Measurements from ENCODE around the gene DYNC2I2. TPM values are rescaled to one million over a fixed set of nuclear protein-coding genes. Genes with fewer than 3 reads are reported as not detected.

DYNC2I2 gene
- total RNA-seq (2021) (57.5 to 71.1 TPM (median 64.5 TPM) in 3 replicates), Bru-seq, nascent RNA (percentile 52 among the genes with signal in this experiment)
- long read RNA-seq, experiment 1, transcript WDR34-201 (9 exons, 1,755 nt), result major isoform, 202 of 277 reads
- long read RNA-seq, experiment 1, partial matches to known transcripts, result 12 of 277 reads
- long read RNA-seq, experiment 1, other reads (novel, unspliced or antisense), result 63 of 277 reads
- long read RNA-seq, experiment 2, transcript WDR34-201 (9 exons, 1,755 nt), result major isoform, 40 of 67 reads
- long read RNA-seq, experiment 2, partial matches to known transcripts, result 13 of 67 reads
- long read RNA-seq, experiment 2, other reads (novel, unspliced or antisense), result 14 of 67 reads
- long read RNA-seq, experiment 3, transcript WDR34-201 (9 exons, 1,755 nt), result major isoform, 78 of 99 reads
- long read RNA-seq, experiment 3, partial matches to known transcripts, result 0 of 99 reads
- long read RNA-seq, experiment 3, other reads (novel, unspliced or antisense), result 21 of 99 reads

DNA sequence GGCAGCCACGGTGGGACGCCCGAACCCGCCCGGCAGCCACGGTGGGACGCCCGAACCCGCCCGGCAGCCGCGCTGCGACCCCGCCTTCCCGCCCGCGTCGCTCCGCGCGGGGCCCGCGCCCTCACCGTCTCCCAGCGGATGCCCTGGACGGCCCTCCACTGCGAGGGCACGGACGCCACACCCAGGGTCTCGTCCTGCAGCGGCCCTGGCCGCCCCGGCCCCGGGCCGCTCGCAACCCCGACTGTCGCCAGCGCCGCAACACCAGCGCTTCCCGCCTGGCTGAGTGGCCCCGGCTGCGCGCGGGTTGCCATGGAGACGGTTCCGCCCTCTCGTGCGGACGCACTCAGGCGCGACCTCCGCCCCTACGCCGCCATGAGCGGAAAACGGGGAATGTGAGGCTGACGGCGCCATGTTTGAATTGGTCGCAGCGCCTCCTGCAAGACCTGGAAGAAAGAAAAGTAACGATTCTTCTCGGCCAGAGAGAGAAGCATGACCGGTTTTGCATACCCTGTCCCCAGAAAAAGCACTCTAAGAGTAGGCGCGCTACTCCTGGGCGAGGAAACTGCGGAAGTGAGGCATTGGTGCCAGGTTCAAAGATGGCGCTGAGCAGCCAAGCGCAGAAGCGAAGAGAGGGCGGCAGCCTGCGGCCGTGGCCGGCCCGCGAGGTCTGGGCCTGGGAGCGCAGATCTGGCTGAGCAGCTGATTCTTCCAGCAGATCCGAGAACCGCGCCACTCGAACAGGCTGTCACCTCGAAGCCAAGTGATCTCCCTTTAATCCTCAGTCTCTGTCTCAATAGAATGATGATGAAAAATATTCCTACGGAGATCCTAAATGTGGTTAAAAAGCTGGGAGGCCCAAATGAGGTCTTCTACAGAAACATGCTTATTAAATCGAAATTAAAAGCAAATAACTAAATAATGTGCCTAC lies at the start of gene DYNC2I2:
Gene DYNC2I2 (minus strand): TSS at position 432 of the 928 bp plus-strand sequence. CDS start 121 bp downstream, at position 311.
- H3K27me3 Mint-ChIP-seq (ENCODE audit: low read depth), result no peaks in the 10 kb centered on the region
- CTCF ChIA-PET, result interaction anchor here (0.6 to 1.5 kb wide), 4 partner anchors 21 to 161 kb away, joined by 3 to 6 read pairs (median 4); partner anchors contain the start of gene ENDOG
- DNase-seq (ENCODE audit: low spot score) (peak; percentile 97), ATAC-seq (peak; percentile 94)
- H3K27ac Mint-ChIP-seq, result peak within 1 kb of the TSS; percentile 100
- H3K36me3 Mint-ChIP-seq, result no peaks in the 10 kb centered on the region
- peak within 1 kb of the TSS; percentile 88 for H3K4me3 Mint-ChIP-seq
- no peaks in the 10 kb centered on the region for H3K9me3 Mint-ChIP-seq
- POLR2A ChIA-PET, result no interaction called here
- peaks cover 3% of the 10 kb centered on the region; the same call in 1 of the 2 replicates for H3K4me1 Mint-ChIP-seq
- TF ChIP-seq MYBL2 (CRISPR knock-in tag; IDR thresholded peaks at IDR 0.05) (no peak), NFYB (CRISPR knock-in tag; conservative IDR thresholded peaks at IDR 0.05; ENCODE audit: low read depth) (0 out of 2 replicates have a peak, but pooled peaks have one; percentile 3), RELA (CRISPR knock-in tag; IDR thresholded peaks at IDR 0.05; ENCODE audit: borderline replicate concordance) (no peak), ARID4B (CRISPR knock-in tag; IDR thresholded peaks at IDR 0.05; ENCODE audit: borderline replicate concordance) (no peak; the same call in 1 of the 2 replicates), NFATC4 (CRISPR knock-in tag; IDR thresholded peaks at IDR 0.05) (no peak), PRRX2 (CRISPR knock-in tag; IDR thresholded peaks at IDR 0.05) (no peak), CBFB (CRISPR knock-in tag; IDR thresholded peaks at IDR 0.05; ENCODE audit: low read depth) (no peak), ZBTB43 (CRISPR knock-in tag; IDR thresholded peaks at IDR 0.05) (no peak), KAT7 (CRISPR knock-in tag; IDR thresholded peaks at IDR 0.05; ENCODE audit: borderline replicate concordance) (no peak), ZBTB21 (CRISPR knock-in tag; IDR thresholded peaks at IDR 0.05; ENCODE audit: borderline replicate concordance) (no peak), NR2C2 (CRISPR knock-in tag; IDR thresholded peaks at IDR 0.05) (peak; percentile 72), GRHL2 (CRISPR knock-in tag; IDR thresholded peaks at IDR 0.05; ENCODE audit: insufficient replicate concordance, severe bottlenecking) (no peak), TCF7 (CRISPR knock-in tag; IDR thresholded peaks at IDR 0.05; ENCODE audit: low read depth) (no peak), ZNF532 (CRISPR knock-in tag; IDR thresholded peaks at IDR 0.05; ENCODE audit: borderline replicate concordance) (no peak)
- TF ChIP-seq, protein P1, sequence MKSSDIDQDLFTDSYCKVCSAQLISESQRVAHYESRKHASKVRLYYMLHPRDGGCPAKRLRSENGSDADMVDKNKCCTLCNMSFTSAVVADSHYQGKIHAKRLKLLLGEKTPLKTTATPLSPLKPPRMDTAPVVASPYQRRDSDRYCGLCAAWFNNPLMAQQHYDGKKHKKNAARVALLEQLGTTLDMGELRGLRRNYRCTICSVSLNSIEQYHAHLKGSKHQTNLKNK (CRISPR knock-in tag; IDR thresholded peaks at IDR 0.05), result no peak
- TF ChIP-seq, protein P2, sequence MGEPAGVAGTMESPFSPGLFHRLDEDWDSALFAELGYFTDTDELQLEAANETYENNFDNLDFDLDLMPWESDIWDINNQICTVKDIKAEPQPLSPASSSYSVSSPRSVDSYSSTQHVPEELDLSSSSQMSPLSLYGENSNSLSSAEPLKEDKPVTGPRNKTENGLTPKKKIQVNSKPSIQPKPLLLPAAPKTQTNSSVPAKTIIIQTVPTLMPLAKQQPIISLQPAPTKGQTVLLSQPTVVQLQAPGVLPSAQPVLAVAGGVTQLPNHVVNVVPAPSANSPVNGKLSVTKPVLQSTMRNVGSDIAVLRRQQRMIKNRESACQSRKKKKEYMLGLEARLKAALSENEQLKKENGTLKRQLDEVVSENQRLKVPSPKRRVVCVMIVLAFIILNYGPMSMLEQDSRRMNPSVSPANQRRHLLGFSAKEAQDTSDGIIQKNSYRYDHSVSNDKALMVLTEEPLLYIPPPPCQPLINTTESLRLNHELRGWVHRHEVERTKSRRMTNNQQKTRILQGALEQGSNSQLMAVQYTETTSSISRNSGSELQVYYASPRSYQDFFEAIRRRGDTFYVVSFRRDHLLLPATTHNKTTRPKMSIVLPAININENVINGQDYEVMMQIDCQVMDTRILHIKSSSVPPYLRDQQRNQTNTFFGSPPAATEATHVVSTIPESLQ (CRISPR knock-in tag; IDR thresholded peaks at IDR 0.05), result no peak
- TF ChIP-seq, protein P3, sequence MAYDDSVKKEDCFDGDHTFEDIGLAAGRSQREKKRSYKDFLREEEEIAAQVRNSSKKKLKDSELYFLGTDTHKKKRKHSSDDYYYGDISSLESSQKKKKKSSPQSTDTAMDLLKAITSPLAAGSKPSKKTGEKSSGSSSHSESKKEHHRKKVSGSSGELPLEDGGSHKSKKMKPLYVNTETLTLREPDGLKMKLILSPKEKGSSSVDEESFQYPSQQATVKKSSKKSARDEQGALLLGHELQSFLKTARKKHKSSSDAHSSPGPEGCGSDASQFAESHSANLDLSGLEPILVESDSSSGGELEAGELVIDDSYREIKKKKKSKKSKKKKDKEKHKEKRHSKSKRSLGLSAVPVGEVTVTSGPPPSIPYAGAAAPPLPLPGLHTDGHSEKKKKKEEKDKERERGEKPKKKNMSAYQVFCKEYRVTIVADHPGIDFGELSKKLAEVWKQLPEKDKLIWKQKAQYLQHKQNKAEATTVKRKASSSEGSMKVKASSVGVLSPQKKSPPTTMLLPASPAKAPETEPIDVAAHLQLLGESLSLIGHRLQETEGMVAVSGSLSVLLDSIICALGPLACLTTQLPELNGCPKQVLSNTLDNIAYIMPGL (CRISPR knock-in tag; IDR thresholded peaks at IDR 0.05), result peak; percentile 62
- TF ChIP-seq, protein P4, sequence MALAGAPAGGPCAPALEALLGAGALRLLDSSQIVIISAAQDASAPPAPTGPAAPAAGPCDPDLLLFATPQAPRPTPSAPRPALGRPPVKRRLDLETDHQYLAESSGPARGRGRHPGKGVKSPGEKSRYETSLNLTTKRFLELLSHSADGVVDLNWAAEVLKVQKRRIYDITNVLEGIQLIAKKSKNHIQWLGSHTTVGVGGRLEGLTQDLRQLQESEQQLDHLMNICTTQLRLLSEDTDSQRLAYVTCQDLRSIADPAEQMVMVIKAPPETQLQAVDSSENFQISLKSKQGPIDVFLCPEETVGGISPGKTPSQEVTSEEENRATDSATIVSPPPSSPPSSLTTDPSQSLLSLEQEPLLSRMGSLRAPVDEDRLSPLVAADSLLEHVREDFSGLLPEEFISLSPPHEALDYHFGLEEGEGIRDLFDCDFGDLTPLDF (CRISPR knock-in tag; IDR thresholded peaks at IDR 0.05), result no peak

All from WTC11 (cell line).